Endothelial cell (in vitro differentiated cells): ENCODE measurements around the gene NAV2. TPM values are rescaled to one million over a fixed set of nuclear protein-coding genes. Genes with fewer than 3 reads are reported as not detected.

ENCODE experiments used
- DNase-seq: peaks from one replicate; pipeline ENCODE4 v3.0.0; 2021; ENCODE audit warnings: low spot score
- H3K27ac Mint-ChIP-seq: one replicate; pipeline ENCODE4 v1.8.0; 2021; ENCODE audit warnings: mixed read lengths, inconsistent platforms; ENCODE audit not compliant: unreplicated experiment
- H3K27me3 Mint-ChIP-seq: one replicate; pipeline ENCODE4 v1.8.0; 2021; ENCODE audit warnings: mild to moderate bottlenecking, moderate library complexity, mixed read lengths, inconsistent platforms; ENCODE audit not compliant: unreplicated experiment
- H3K36me3 Mint-ChIP-seq: one replicate; pipeline ENCODE4 v1.8.0; 2021; ENCODE audit warnings: mild to moderate bottlenecking, low read depth, mixed read lengths, inconsistent platforms; ENCODE audit not compliant: unreplicated experiment
- H3K4me1 Mint-ChIP-seq: one replicate; pipeline ENCODE4 v1.8.0; 2021; ENCODE audit warnings: mild to moderate bottlenecking, mixed read lengths, inconsistent platforms; ENCODE audit not compliant: unreplicated experiment
- H3K4me3 Mint-ChIP-seq: one replicate; pipeline ENCODE4 v1.8.0; 2021; ENCODE audit warnings: mild to moderate bottlenecking, mixed read lengths, inconsistent platforms; ENCODE audit not compliant: unreplicated experiment
- H3K9me3 Mint-ChIP-seq: one replicate; pipeline ENCODE4 v1.8.0; 2021; ENCODE audit warnings: mixed read lengths, inconsistent platforms; ENCODE audit not compliant: unreplicated experiment
- CTCF ChIP-seq: fragments of 200-600 bp; sonication (generic); IDR thresholded peaks from one replicate; pipeline ENCODE4 v1.5.0; 2021; ENCODE audit warnings: antibody characterized with exemption; ENCODE audit not compliant: unreplicated experiment
- total RNA-seq: library from RNA; stranded (reverse); fragmentation: NEBNext Ultra II Directional; extraction: Animal tissue kit (Norgen Biotek cat#: 25700); gene quantifications from one replicate; pipeline ENCODE4 v1.2.1, GENCODE V29; 2021; ENCODE audit not compliant: unreplicated experiment

NAV2 gene
- total RNA-seq, 1 donor from 2014 or later: 15.6 TPM

- Mint-ChIP-seq H3K4me1 (peaks cover 8% of the 10 kb centered on the region), H3K27ac (no peak overlapping the region), H3K27me3 (no peaks in the 10 kb centered on the region), H3K36me3 (no peaks in the 10 kb centered on the region), H3K9me3 (no peaks in the 10 kb centered on the region), H3K4me3 (no peak overlapping the region)
- DNase-seq: no peak
- TF ChIP-seq CTCF: no peak
These were observed 55.1 kb downstream of the NAV2 start for GRCh38 chr11:19767627-19768151.

- no peaks in the 10 kb centered on the region for H3K27me3 Mint-ChIP-seq
- H3K4me1 Mint-ChIP-seq: peaks cover 8% of the 10 kb centered on the region
- TF ChIP-seq CTCF: no peak
- DNase-seq: no peak
- no peak overlapping the region for H3K27ac Mint-ChIP-seq
- H3K36me3 Mint-ChIP-seq: no peaks in the 10 kb centered on the region
- no peaks in the 10 kb centered on the region for H3K9me3 Mint-ChIP-seq
- H3K4me3 Mint-ChIP-seq: no peak overlapping the region
These were observed 55.6 kb downstream of the NAV2 start for GRCh38 chr11:19768197-19768596.

- no peak for TF ChIP-seq CTCF
- DNase-seq: no peak
- Mint-ChIP-seq H3K27me3 (peaks cover 1% of the 10 kb centered on the region), H3K9me3 (no peaks in the 10 kb centered on the region), H3K36me3 (no peaks in the 10 kb centered on the region), H3K27ac (no peak overlapping the region), H3K4me3 (no peak overlapping the region), H3K4me1 (peaks cover 8% of the 10 kb centered on the region)
These were observed 56.2 kb downstream of the NAV2 start for GRCh38 chr11:19768815-19769214.

- Mint-ChIP-seq H3K4me3 (no peak overlapping the region), H3K27me3 (peaks cover 3% of the 10 kb centered on the region), H3K36me3 (no peaks in the 10 kb centered on the region), H3K4me1 (peaks cover 8% of the 10 kb centered on the region), H3K9me3 (no peaks in the 10 kb centered on the region), H3K27ac (no peak overlapping the region)
- no peak for DNase-seq
- no peak for TF ChIP-seq CTCF
These were observed 57.2 kb downstream of the NAV2 start for GRCh38 chr11:19769820-19770219.

GRCh38 chr11:19770277-19770676 lies 57.6 kb downstream of the NAV2 start:
- no peak overlapping the region for H3K4me3 Mint-ChIP-seq
- TF ChIP-seq CTCF: no peak
- H3K27ac Mint-ChIP-seq: no peak overlapping the region
- no peaks in the 10 kb centered on the region for H3K9me3 Mint-ChIP-seq
- H3K27me3 Mint-ChIP-seq: peaks cover 3% of the 10 kb centered on the region
- H3K36me3 Mint-ChIP-seq: no peaks in the 10 kb centered on the region
- DNase-seq: no peak
- peaks cover 8% of the 10 kb centered on the region for H3K4me1 Mint-ChIP-seq
